Gastrocnemius medialis (tissue), 4 donors: ENCODE data around the gene PHACTR3.

Experiments used
- POLR2A ChIP-seq, 2 donors: fragments of 450-650 bp; IDR thresholded peaks; one replicate each; pipeline ENCODE4 v1.6.1; 2017; ENCODE audit warnings: antibody characterized with exemption in 2 of 2, mild to moderate bottlenecking in 2 of 2, moderate library complexity in 2 of 2
- TF ChIP-seq, protein P1 (sequence below), 5 experiments: fragments of 450-650 bp in 3 of 5; fragments of 200-600 bp in 2 of 5; sonication (generic) in 2 of 5; IDR thresholded peaks in 4 of 5; conservative IDR thresholded peaks in 1 of 5; 1 replicate in 4 of 5; 2 replicates in 1 of 5; pipeline ENCODE4 v1.5.1; 2016 to 2019; ENCODE audit warnings: antibody characterized with exemption in 5 of 5, mild to moderate bottlenecking in 3 of 5, moderate library complexity in 3 of 5

GRCh38 chr20:59810449-59811187 is 206.3 kb downstream of the PHACTR3 start:
- TF ChIP-seq, protein P1, sequence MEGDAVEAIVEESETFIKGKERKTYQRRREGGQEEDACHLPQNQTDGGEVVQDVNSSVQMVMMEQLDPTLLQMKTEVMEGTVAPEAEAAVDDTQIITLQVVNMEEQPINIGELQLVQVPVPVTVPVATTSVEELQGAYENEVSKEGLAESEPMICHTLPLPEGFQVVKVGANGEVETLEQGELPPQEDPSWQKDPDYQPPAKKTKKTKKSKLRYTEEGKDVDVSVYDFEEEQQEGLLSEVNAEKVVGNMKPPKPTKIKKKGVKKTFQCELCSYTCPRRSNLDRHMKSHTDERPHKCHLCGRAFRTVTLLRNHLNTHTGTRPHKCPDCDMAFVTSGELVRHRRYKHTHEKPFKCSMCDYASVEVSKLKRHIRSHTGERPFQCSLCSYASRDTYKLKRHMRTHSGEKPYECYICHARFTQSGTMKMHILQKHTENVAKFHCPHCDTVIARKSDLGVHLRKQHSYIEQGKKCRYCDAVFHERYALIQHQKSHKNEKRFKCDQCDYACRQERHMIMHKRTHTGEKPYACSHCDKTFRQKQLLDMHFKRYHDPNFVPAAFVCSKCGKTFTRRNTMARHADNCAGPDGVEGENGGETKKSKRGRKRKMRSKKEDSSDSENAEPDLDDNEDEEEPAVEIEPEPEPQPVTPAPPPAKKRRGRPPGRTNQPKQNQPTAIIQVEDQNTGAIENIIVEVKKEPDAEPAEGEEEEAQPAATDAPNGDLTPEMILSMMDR (IDR thresholded peaks at IDR 0.05 in 4 of 5, conservative IDR thresholded peaks at IDR 0.05 in 1 of 5): no peak
- TF ChIP-seq POLR2A (IDR thresholded peaks at IDR 0.05): no peak
